Neural cell (in vitro differentiated cells): ENCODE results near the gene LRRN4CL. TPM values are rescaled to one million over a fixed set of nuclear protein-coding genes. Genes with fewer than 3 reads are reported as not detected.

Source experiments
- H2AFZ ChIP-seq: fragments of 200-600, 300-800 bp; sonication (generic), shearing (Covaris generic); 2 replicates; pipeline ENCODE4 v1.6.0; 2014; ENCODE audit warnings: low read depth, mild to moderate bottlenecking, antibody characterized with exemption, low read length, moderate library complexity
- H3F3A ChIP-seq: fragments of 200-600 bp; shearing (Covaris generic); 2 replicates; pipeline ENCODE4 v1.6.1; 2016; ENCODE audit warnings: mild to moderate bottlenecking, moderate library complexity, mixed read lengths, antibody characterized with exemption, low read length; ENCODE audit not compliant: insufficient read depth, poor library complexity, severe bottlenecking
- H3K27ac ChIP-seq: fragments of 200-600, 300-800 bp; sonication (generic), shearing (Covaris generic); 2 replicates; pipeline ENCODE4 v1.5.1; 2014; ENCODE audit warnings: mild to moderate bottlenecking, low read length, moderate library complexity
- H3K27me3 ChIP-seq: fragments of 300-800, 200-600 bp; sonication (generic), shearing (Covaris generic); 2 replicates; pipeline ENCODE4 v1.6.0; 2014; ENCODE audit warnings: mild to moderate bottlenecking, low read depth, low read length, moderate library complexity; ENCODE audit not compliant: insufficient read depth
- H3K36me3 ChIP-seq: fragments of 300-800, 200-600 bp; sonication (generic), shearing (Covaris generic); 2 replicates; pipeline ENCODE4 v1.5.1; 2014; ENCODE audit warnings: mild to moderate bottlenecking, antibody characterized with exemption, low read length, moderate library complexity; ENCODE audit not compliant: insufficient read depth
- H3K4me2 ChIP-seq: fragments of 300-800, 200-600 bp; sonication (generic), shearing (Covaris generic); 2 replicates; pipeline ENCODE4 v1.6.0; 2014; ENCODE audit warnings: mild to moderate bottlenecking, low read length
- H3K4me3 ChIP-seq: fragments of 300-800, 200-600 bp; sonication (generic), shearing (Covaris generic); 2 replicates; pipeline ENCODE4 v1.5.1; 2014; ENCODE audit warnings: mild to moderate bottlenecking, low read length, moderate library complexity
- H3K79me2 ChIP-seq: fragments of 200-600 bp; shearing (Covaris generic); replicated peaks from 2 replicates; pipeline ENCODE4 v1.6.0; 2014; ENCODE audit warnings: mild to moderate bottlenecking, low read length, moderate library complexity; ENCODE audit not compliant: insufficient read depth
- H3K9ac ChIP-seq: fragments of 300-800, 200-600 bp; sonication (generic), shearing (Covaris generic); 2 replicates; pipeline ENCODE4 v1.6.1; 2016; ENCODE audit warnings: mild to moderate bottlenecking, low read length, mixed read lengths
- H3K9me2 ChIP-seq: fragments of 200-600 bp; shearing (Covaris generic); 2 replicates; pipeline ENCODE4 v1.6.1; 2016; ENCODE audit warnings: mild to moderate bottlenecking, low read length, mixed read lengths; ENCODE audit not compliant: insufficient read depth
- H3K9me3 ChIP-seq: fragments of 200-600, 300-800 bp; sonication (generic), shearing (Covaris generic); 2 replicates; pipeline ENCODE4 v1.6.1; 2016; ENCODE audit warnings: mild to moderate bottlenecking, mixed run types, low read length, moderate library complexity, mixed read lengths
- H4K20me1 ChIP-seq: fragments of 200-600 bp; shearing (Covaris generic); 2 replicates; pipeline ENCODE4 v1.6.1; 2016; ENCODE audit warnings: mild to moderate bottlenecking, mixed run types; ENCODE audit not compliant: insufficient read depth
- EP300 ChIP-seq: fragments of 450-650 bp; conservative IDR thresholded peaks from 2 replicates; pipeline ENCODE4 v1.6.1; 2014; ENCODE audit warnings: antibody characterized with exemption, mild to moderate bottlenecking, moderate library complexity; ENCODE audit not compliant: poor library complexity, severe bottlenecking
- EZH2 ChIP-seq: fragments of 200-600, 300-800 bp; shearing (Covaris generic), sonication (generic); IDR thresholded peaks from 2 replicates; pipeline ENCODE4 v1.6.1; 2014; ENCODE audit warnings: antibody characterized with exemption, low read length, borderline replicate concordance, mild to moderate bottlenecking; ENCODE audit not compliant: insufficient read depth, poor library complexity, severe bottlenecking
- MXI1 ChIP-seq: fragments of 450-650 bp; conservative IDR thresholded peaks from 2 replicates; pipeline ENCODE4 v1.6.1; 2014; ENCODE audit warnings: antibody characterized with exemption, mild to moderate bottlenecking; ENCODE audit not compliant: poor library complexity, severe bottlenecking
- POLR2AphosphoS5 ChIP-seq: IDR thresholded peaks from 2 replicates; pipeline ENCODE4 v1.6.1; 2012
- RAD21 ChIP-seq: fragments of 450-650 bp; conservative IDR thresholded peaks from 2 replicates; pipeline ENCODE4 v1.6.1; 2014; ENCODE audit warnings: antibody characterized with exemption, mild to moderate bottlenecking, moderate library complexity
- SMC3 ChIP-seq: fragments of 450-650 bp; conservative IDR thresholded peaks from 2 replicates; pipeline ENCODE4 v1.6.1; 2014; ENCODE audit warnings: antibody characterized with exemption, mild to moderate bottlenecking, moderate library complexity; ENCODE audit not compliant: poor library complexity
- TAF1 ChIP-seq: IDR thresholded peaks from 2 replicates; pipeline ENCODE4 v1.6.1; 2012; ENCODE audit warnings: low read depth
- polyA plus RNA-seq: library from polyadenylated mRNA; depleted of rRNA; stranded (reverse); fragments of >200 nt; gene quantifications from 2 replicates; pipeline ENCODE4 v1.2.3, GENCODE V29; 2014
- TF ChIP-seq, protein P1 (sequence below): IDR thresholded peaks from 2 replicates; pipeline ENCODE4 v1.6.1; 2012; ENCODE audit warnings: borderline replicate concordance
- TF ChIP-seq, protein P2 (sequence below): fragments of 450-650 bp; IDR thresholded peaks from 2 replicates; pipeline ENCODE4 v1.5.1; 2014; ENCODE audit warnings: antibody characterized with exemption, mild to moderate bottlenecking, moderate library complexity; ENCODE audit not compliant: poor library complexity, severe bottlenecking

LRRN4CL gene
- polyA plus RNA-seq, 1 donor from 2014 or later, result 0.82 TPM

GRCh38 chr11:62678770-62679696 lies 10.3 kb downstream of the LRRN4CL start, which contains the start of gene UBXN1:
TSS of gene UBXN1 (minus strand) at chr11:62679073. CDS start at chr11:62678923, 150 bp downstream.
- Histone ChIP-seq H3F3A (no peaks in the 10 kb centered on the region), H3K36me3 (no peaks in the 10 kb centered on the region), H3K9me3 (no peaks in the 10 kb centered on the region), H3K9me2 (no peaks in the 10 kb centered on the region), H3K4me2 (peak within 1 kb of the TSS; percentile 91), H3K9ac (peak within 1 kb of the TSS; percentile 84), H3K4me3 (peak within 1 kb of the TSS; percentile 79), H3K79me2 (peaks cover 8% of the 10 kb centered on the region), H2AFZ (peak within 1 kb of the TSS; percentile 60), H3K27me3 (no peaks in the 10 kb centered on the region), H4K20me1 (no peaks in the 10 kb centered on the region), H3K27ac (peak within 1 kb of the TSS; percentile 69)
- TF ChIP-seq, protein P1, sequence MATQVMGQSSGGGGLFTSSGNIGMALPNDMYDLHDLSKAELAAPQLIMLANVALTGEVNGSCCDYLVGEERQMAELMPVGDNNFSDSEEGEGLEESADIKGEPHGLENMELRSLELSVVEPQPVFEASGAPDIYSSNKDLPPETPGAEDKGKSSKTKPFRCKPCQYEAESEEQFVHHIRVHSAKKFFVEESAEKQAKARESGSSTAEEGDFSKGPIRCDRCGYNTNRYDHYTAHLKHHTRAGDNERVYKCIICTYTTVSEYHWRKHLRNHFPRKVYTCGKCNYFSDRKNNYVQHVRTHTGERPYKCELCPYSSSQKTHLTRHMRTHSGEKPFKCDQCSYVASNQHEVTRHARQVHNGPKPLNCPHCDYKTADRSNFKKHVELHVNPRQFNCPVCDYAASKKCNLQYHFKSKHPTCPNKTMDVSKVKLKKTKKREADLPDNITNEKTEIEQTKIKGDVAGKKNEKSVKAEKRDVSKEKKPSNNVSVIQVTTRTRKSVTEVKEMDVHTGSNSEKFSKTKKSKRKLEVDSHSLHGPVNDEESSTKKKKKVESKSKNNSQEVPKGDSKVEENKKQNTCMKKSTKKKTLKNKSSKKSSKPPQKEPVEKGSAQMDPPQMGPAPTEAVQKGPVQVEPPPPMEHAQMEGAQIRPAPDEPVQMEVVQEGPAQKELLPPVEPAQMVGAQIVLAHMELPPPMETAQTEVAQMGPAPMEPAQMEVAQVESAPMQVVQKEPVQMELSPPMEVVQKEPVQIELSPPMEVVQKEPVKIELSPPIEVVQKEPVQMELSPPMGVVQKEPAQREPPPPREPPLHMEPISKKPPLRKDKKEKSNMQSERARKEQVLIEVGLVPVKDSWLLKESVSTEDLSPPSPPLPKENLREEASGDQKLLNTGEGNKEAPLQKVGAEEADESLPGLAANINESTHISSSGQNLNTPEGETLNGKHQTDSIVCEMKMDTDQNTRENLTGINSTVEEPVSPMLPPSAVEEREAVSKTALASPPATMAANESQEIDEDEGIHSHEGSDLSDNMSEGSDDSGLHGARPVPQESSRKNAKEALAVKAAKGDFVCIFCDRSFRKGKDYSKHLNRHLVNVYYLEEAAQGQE, result peak; percentile 74
- TF ChIP-seq EP300, result peak; percentile 38
- TF ChIP-seq TAF1, result peak; percentile 55
- peak; percentile 91 for TF ChIP-seq POLR2AphosphoS5
- TF ChIP-seq RAD21, result peak; percentile 25
- TF ChIP-seq MXI1, result peak; percentile 83
- TF ChIP-seq, protein P2, sequence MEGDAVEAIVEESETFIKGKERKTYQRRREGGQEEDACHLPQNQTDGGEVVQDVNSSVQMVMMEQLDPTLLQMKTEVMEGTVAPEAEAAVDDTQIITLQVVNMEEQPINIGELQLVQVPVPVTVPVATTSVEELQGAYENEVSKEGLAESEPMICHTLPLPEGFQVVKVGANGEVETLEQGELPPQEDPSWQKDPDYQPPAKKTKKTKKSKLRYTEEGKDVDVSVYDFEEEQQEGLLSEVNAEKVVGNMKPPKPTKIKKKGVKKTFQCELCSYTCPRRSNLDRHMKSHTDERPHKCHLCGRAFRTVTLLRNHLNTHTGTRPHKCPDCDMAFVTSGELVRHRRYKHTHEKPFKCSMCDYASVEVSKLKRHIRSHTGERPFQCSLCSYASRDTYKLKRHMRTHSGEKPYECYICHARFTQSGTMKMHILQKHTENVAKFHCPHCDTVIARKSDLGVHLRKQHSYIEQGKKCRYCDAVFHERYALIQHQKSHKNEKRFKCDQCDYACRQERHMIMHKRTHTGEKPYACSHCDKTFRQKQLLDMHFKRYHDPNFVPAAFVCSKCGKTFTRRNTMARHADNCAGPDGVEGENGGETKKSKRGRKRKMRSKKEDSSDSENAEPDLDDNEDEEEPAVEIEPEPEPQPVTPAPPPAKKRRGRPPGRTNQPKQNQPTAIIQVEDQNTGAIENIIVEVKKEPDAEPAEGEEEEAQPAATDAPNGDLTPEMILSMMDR, result no peak
- TF ChIP-seq EZH2, result no peak
- peak; percentile 41 for TF ChIP-seq SMC3

GRCh38 chr11:62678433-62678769 lies 10.9 kb downstream of the LRRN4CL start:
- Histone ChIP-seq H3K27ac (peak overlapping the region; percentile 69), H3K36me3 (no peaks in the 10 kb centered on the region), H4K20me1 (no peaks in the 10 kb centered on the region), H3K4me2 (peak overlapping the region; percentile 91), H2AFZ (peak overlapping the region; percentile 60), H3K9me3 (no peaks in the 10 kb centered on the region), H3K27me3 (no peaks in the 10 kb centered on the region), H3K79me2 (peaks cover 8% of the 10 kb centered on the region), H3F3A (no peaks in the 10 kb centered on the region), H3K4me3 (peak overlapping the region; percentile 79), H3K9ac (peak overlapping the region; percentile 84), H3K9me2 (no peaks in the 10 kb centered on the region)
- TF ChIP-seq EP300 (no peak), SMC3 (no peak), MXI1 (no peak), POLR2AphosphoS5 (no peak), EZH2 (no peak), TAF1 (no peak), RAD21 (no peak)
- TF ChIP-seq, protein P1, result no peak
- TF ChIP-seq, protein P2, result no peak
